Thyroid gland (tissue), 4 donors: ENCODE results near the gene BBS9.

Experiments used
- POLR2A ChIP-seq, 2 donors: fragments of 450-650 bp; IDR thresholded peaks; one replicate each; pipeline ENCODE4 v1.6.1; 2017; ENCODE audit warnings: antibody characterized with exemption in 2 of 2, mild to moderate bottlenecking in 2 of 2, moderate library complexity in 1 of 2
- TF ChIP-seq, protein P1 (sequence below), 6 experiments: fragments of 200-600 bp in 3 of 6; fragments of 450-650 bp in 3 of 6; sonication (generic) in 3 of 6; IDR thresholded peaks; one replicate each; pipeline ENCODE4 v1.5.1; 2016 to 2019; ENCODE audit warnings: antibody characterized with exemption in 6 of 6, mild to moderate bottlenecking in 2 of 6, inconsistent platforms in 1 of 6, moderate library complexity in 1 of 6

DNA sequence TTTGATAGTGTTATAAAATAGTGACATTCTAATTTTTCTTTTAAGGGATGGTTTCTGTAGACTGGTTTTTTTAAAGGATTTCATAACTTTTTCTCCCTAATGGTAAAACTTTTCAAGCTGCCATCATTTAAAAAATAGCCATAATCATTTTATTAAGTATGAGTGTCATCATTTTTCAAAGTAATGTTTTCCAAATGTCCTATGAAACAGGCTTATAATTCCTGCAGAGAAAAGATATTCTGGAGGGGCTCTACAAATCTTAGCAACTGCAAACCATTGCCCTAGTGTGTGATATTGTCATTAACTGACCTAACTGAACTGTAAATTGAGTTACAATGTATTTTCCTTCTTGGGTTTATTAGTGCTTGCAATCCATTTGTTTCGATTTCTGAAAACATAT is 226.0 kb downstream of the BBS9 start:
- TF ChIP-seq, protein P1, sequence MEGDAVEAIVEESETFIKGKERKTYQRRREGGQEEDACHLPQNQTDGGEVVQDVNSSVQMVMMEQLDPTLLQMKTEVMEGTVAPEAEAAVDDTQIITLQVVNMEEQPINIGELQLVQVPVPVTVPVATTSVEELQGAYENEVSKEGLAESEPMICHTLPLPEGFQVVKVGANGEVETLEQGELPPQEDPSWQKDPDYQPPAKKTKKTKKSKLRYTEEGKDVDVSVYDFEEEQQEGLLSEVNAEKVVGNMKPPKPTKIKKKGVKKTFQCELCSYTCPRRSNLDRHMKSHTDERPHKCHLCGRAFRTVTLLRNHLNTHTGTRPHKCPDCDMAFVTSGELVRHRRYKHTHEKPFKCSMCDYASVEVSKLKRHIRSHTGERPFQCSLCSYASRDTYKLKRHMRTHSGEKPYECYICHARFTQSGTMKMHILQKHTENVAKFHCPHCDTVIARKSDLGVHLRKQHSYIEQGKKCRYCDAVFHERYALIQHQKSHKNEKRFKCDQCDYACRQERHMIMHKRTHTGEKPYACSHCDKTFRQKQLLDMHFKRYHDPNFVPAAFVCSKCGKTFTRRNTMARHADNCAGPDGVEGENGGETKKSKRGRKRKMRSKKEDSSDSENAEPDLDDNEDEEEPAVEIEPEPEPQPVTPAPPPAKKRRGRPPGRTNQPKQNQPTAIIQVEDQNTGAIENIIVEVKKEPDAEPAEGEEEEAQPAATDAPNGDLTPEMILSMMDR (IDR thresholded peaks at IDR 0.05), result no peak
- no peak for TF ChIP-seq POLR2A (IDR thresholded peaks at IDR 0.05)
